SU-DHL-6 (cell line): ENCODE data around the gene OR2T10.
"Not testable (repeated sequence)": the region's sequence is repeated elsewhere in the genome, so short reads cannot be mapped to it uniquely, and the experiment has no call there.

Source experiments
- CTCF ChIP-seq: fragments of 200-600 bp; sonication (generic); IDR thresholded peaks from one replicate; pipeline ENCODE4 v1.5.1; 2017; ENCODE audit warnings: antibody characterized with exemption, mild to moderate bottlenecking, low read length, moderate library complexity; ENCODE audit not compliant: insufficient read depth, poor library complexity, severe bottlenecking
- EZH2phosphoT487 ChIP-seq: fragments of 200-600 bp; sonication (generic), shearing (Covaris generic); conservative IDR thresholded peaks from 2 replicates; pipeline ENCODE4 v1.6.1; 2018; ENCODE audit warnings: mild to moderate bottlenecking, antibody characterized with exemption, low read length, moderate library complexity, mixed read lengths

DNA sequence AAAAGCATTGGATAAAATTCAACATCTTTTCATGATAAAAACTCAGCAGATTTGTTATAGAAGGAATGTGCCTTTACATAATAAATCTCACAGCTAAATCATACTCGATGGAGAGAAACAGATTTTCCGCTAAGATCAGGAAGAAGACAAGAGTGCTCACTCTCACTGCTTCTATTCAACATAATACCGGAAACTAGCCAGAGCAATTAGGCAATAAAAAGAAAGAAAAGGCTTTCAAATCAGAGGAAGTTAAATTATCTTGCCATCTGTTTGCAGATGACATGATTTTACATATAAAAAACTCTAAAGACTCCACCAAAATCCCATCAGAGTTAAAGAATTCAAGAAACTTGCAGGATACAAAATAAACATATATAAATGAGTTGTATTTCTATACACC lies 26.7 kb downstream of the OR2T10 start:
- not testable (repeated sequence) for TF ChIP-seq CTCF, EZH2phosphoT487
